Measurements from ENCODE around the gene ISCU. TPM values are rescaled to one million over a fixed set of nuclear protein-coding genes. Genes with fewer than 3 reads are reported as not detected.

ISCU gene
- total RNA-seq, 1 donor from 2014 or later, result 45.2 TPM

DNA sequence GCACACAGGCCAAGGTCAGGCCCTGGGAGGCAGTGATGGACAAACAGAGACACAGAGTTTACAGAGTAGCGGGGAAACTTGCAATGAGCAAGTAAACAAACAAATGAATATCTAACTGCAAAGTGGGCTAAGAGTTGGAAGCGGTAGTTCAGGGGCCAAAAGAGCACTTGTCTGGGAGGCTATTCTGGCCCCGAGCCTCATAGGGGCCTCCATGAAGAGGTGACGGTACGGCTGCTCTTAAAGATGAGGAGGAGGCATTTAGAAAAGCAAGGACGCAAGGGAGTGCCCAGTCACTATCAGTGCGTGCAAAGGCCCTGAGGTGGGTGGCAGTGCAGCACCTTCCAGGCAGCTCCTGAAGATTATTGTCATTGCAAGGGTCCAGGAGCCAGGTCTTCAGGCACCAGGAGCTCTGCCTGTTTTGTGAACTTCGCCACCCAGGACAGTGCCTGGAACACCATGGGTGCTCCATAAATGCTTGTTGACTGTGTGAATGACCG is 39.9 kb downstream of the ISCU start:
- no peak for ATAC-seq
- DNase-seq (ENCODE audit: low spot score), result no peak

DNA sequence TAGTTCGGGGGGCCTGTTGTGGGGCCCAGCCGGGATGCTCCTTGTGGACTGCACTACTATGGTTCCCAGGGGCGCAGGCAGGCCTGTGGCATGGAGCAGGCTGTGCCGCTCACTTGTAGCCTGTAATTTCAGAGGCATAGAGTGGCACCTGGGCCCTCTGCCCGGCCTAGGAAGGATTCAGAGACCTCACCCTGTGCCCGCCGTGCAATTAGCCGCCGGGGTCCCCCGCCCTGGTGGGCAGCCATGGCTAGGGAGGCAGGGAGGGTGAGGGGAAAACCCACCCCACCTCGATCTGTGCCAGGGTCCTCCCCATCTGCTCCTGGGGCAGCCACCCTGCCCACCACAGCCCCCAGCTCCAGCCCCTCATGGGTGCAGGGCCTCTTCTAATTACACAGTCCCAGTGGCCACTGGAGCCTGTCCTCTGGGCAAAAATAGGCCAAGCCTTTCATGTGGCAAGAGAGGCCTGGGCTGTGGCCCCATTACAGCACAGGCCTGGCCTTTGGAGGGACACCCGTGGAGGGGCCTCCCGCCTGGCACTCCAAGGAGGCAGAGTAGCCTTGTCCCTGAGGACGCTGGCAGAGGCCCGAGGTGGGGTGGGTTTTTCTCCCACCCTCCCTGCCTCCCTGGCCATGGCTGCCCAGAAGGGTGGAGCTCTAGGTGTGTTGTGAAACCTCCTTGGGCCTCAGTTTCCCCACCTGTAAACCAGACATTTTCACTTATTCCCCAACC is 40.7 kb downstream of the ISCU start:
- no peak for DNase-seq (ENCODE audit: low spot score)
- no peak for ATAC-seq

DNA sequence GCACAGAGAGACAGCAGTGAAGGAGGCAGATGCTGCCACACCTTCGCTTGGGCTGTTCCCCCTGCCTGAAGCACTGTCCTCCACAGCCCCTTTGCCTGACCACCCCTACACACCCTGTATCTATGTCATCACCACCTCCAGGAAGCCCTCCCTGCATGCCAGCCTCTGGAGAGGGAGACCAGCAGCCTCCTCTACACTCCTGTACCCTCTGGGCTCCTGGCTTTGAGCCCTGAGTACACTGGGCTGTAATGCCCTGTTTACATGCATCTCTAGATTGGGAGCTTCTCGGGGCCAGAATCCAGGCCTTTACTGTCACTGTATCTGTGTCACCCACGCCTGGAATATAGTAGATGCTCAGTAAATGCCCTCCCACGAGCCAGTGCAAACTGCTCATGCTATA is 41.3 kb downstream of the ISCU start:
- ATAC-seq (no peak), DNase-seq (ENCODE audit: low spot score) (no peak)

DNA sequence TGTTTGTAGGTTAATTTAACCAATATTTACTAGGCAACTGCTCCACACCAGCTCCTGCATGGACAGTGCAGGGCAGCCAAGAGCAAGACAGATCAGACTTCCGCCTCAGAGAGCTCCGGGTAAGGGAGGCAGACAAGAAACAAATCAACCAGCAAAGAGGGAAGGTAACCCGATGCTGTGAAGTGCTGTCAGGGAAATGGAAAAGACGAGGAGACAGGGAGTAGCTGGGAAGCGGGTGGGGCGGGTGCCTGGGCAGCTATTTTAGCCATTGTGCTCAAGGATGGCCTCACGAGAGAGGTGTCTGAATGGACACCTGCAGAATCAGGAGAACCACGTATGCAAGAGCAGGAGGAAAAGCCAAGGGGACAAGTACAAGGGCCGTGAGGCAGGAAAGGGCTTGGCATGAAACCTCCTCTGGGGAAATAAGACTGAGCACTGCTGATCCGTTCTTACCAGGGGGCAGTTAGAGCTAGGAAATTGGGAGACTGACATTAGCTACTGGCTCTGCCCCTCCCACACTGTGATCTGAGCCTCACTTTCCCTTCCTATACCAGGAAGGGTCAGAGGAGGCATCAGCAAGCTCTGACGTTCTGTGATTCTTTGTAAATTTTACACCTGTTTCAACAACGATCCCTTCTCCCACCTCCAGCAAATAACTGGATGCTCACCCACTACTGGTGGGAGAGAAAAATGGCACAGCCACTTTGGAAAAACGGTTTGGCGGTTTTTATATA is 42.0 kb downstream of the ISCU start:
- no peak for DNase-seq (ENCODE audit: low spot score)

DNA sequence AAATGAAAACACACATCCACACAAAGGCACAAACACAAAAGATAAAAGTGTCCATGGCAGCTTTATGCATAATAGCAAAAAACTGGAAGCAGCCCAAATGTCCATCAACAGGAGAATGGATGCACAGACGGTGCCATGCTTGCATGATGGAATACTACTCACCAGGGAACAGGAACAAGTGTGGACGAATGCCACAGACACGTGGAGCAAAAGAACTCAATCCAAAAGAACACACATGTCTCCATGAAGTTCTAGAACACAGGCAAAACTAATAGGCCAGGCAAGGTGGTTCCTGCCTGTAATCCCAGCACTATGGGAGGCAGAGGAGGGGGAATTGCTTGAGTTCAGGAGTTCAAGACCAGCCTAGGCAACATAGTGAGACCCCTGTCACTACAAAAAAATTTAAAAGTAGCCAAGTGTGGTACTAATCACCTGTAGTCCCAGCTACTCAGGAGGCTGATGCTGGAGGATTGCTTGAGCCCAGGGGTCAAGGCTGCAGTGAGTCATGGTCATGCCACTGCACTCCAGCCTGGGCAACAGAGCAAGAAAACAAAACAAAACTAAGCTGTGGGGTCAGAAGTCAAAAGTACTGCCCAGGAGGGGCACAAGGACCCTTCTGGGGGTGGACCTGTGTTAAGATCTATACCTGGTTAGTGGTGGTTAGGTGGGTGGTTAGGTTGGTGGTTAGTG is 42.7 kb downstream of the ISCU start:
- no peak for DNase-seq (ENCODE audit: low spot score)
- no peak for ATAC-seq

More for the DNA sequence above, 42.0 kb downstream of the ISCU start:
- no peak for ATAC-seq

DNA sequence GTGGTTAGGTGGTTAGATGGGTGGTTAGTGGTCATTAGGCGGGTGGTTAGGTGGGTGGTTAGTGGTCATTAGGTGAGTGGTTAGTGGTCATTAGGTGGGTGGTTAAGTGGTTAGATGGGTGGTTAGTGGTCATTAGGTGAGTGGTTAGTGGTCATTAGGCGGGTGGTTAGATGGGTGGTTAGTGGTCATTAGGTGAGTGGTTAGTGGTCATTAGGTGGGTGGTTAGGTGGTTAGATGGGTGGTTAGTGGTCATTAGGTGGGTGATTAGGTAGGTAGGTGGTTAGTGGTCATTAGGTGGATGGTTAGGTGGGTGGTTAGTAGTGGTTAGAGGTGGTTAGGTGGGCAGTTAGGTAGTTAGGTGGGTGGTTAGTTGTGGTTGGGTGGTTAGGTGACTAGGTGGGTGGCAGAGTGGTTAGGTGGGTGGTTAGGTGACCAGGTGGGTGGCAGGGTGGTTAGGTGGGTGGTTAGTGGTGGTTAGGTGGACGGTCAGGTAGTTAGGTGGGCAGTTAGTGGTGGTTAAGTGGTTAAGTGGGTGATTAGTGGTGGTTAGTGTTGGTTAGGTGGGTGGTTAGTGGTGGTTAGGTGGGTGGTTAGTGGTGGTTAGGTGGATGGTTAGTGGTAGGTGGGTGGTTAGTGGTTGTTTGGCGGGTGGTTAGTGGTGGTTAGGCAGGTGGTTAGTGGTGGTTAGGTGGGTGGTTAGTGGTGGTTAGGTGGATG is 43.5 kb downstream of the ISCU start:
- ATAC-seq (no peak), DNase-seq (ENCODE audit: low spot score) (no peak)

DNA sequence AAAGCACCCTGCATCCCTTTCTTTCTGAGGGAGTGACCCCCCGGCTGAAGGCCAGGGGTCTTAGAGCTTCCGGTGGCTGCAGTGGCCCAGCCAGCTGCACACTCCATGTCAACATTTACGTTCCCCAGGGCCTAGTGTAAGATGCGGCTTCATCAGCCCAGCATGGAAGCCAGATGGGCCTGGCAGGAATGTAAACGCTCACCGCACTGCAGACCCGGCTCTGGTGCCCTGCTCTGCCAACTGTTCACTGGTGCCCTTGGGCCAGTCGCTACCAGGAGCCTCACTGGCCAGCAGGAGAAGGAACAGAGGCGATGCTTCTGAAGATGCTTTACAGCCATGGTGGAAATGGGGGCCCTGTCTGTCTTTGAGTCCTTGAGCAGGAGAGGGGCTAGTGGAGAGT is 44.1 kb downstream of the ISCU start:
- DNase-seq (ENCODE audit: low spot score) (no peak), ATAC-seq (no peak)

DNA sequence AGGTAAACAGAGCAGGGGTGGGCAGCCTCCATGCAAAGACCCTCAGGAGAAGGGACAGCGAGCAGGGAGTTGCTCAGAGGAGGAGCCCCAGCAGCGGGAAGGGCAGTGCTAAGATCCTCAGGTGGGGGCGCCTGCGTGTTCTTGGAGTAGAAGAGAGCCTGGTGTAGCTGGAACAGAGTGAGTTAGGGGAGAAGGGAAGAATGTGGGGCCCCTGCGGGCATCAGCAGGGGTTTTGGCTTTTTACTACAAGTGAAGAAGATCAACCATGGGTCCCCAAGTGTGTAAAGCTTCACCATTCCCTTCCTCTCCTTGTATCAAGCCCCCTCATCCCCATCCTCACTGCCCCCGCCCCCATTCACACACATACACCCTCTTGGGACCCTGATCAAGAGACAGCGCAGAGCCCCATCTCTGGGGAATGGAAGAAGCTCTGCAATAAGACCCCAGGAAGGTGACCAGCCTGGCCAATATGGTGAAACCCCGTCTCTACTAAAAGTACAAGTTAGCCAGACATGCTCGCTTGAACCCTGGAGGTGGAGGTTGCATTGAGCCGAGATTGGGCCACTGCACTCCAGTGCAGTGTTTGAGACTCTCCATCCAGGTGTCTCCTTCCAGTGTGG is 45.7 kb downstream of the ISCU start:
- no peak for ATAC-seq
- no peak for DNase-seq (ENCODE audit: low spot score)

DNA sequence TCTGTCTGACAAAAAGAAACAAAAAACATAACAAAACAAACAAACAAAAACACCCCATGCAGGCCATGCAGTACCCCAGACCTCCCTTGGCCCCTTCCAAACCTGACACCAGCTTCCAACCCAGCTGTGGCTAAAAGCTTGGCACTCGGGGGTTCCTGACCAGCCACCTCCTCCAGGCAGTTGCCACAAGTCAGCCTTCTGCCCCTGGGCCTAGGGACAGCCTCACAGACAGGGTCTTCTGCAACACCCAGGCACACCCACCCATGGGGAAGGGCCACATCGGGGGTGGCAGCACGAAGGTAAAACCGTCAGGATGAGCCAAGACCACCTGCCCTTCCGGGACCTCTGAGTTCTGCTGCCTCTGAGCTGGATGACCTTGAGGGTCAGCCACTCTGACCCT is 46.2 kb downstream of the ISCU start:
- no peak for DNase-seq (ENCODE audit: low spot score)
- ATAC-seq, result no peak

DNA sequence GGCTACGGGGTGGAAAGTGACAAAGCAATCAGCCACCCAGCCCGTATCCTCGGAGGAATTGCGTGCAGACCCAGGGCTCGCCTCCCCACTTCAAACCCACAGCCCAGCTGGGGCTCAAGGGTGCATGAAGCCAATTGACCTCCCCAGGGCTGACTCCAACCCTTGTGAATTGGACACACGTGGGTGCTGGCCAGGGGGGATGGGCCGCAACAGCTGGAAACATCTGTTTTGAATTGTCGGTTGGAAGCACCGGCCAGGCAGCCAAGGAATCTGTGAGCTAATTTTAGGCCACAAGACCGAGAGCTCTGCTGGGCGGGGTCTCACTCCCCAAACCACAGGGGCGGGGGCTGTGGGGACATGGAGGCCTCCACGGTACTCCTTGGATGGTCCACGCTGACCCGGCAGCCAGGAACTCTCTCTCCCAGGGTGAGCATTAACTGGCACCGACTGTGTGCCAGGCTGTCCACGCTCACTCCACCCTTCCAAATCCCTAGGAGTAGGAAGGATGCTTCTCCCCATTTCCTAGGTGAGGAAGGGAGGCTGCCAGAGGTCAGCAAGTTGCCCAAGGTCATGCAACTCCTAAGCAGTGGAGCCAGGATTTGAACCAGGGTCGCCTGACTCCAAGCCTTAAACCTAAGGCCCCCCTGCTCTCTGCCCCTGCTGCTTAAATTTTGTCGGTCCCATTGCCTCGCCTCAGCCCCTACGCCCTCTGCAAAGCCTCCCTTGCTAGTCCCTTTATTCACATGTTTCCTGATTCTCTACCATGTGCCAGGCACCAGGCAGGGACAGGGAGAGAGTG is 47.3 kb downstream of the ISCU start:
- ATAC-seq, result no peak
- no peak for DNase-seq (ENCODE audit: low spot score)

DNA sequence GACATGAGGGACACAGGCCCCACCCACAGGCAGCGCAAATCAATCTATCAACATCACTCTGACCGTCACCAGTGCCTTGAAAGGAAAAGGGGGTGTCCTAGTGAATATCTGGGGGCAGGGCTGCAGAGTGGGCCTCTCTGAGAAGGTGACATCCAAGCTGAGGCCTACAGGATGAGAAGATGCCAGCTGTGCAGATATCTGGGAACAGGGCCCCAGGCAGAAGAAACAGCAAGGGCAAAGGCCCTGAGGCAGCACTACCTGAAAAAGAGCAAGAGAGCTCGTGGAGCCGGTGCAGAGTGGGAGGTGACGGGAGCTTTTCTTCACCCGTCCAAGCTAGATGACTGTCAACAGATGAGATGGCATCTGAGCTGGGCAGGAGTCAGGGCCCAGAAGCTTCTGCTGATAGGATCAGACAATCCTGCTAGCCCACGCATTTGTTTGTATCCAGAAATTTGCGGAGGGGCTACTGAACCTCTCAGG is 48.0 kb downstream of the ISCU start:
- DNase-seq (ENCODE audit: low spot score) (no peak), ATAC-seq (no peak)

DNA sequence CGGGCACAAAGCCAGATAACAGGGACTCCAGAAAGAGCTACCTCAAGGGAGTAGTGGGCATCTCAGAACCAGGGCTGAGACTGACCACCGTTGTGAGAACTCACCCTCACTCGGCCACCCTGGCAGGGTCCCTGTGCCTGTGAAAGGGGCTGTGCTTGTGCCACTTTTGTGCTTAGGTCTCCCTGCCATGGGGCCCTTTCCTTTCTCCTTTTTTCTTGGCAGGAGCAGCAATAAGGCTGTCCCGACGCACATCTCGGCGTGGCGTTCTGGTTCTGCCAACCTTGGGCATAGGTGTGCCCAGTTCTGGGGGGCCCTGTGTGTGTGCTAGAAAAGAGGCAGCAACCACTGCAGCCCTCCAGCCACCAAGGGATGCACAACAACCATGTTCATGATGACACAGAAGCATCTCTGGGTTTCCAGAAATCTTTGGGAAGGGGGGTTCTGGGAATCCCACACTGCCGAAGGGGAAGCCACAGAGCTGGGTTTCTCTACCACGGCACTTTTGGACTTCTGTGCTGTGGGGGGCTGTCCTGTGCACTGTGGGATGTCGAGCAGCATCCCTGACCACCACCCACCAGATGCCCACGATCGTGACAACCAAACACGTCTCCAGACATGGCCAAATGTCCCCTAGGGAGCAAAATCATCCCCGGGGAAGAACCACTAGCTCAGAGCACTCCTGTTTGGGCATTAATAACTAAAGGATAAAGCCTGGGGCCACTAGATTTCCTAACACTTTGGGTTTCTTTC is 48.6 kb downstream of the ISCU start:
- ATAC-seq (no peak), DNase-seq (ENCODE audit: low spot score) (no peak)

DNA sequence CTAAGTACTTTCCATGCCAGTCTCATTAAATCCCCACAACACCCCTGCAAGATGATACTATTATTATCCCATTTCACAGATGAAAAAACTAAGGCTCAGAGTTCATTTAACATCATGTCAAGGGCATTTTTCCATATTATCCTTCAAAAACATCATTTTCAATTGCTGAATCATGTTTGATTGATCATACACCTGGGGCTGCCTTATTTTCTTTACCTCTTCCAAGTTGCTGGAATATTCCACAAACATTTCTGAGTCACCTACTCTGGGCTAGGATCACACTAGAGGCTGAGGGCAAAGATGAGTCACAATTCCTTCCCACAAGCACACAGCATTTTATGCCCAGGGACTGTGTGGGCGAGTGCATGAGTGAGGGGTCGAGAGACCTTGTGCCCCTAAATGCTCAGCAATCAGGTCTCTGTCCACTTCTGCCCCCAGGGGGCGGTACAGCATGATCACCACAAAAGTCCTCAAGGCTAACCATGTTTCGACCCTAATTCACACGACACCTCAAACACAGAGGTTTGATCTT is 49.6 kb downstream of the ISCU start:
- ATAC-seq (no peak), DNase-seq (ENCODE audit: low spot score) (no peak)

DNA sequence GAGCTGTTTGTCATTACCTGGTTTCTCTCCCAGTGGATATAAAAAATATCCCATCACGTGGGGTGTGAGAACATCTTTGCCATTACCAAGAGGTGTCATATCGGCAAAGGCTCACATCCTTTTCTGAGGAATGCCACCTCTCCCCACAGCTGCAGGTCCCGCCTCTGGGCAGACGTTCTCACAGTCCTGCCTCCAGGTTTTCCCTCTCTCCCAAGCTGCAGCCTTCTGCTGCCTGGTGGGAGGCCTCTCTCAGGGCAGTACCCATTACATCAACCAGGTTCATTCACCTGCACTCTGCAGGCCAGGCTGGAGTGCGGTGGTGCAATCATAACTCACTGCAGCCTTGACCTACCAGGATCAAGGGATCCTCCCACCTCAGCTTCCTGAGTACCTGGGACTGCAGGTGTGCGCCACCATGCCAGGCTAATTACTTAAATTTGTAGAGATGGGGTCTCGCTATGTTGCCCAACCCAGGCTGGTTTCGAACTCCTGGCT is 50.4 kb downstream of the ISCU start:
- no peak for DNase-seq (ENCODE audit: low spot score)
- ATAC-seq, result no peak

DNA sequence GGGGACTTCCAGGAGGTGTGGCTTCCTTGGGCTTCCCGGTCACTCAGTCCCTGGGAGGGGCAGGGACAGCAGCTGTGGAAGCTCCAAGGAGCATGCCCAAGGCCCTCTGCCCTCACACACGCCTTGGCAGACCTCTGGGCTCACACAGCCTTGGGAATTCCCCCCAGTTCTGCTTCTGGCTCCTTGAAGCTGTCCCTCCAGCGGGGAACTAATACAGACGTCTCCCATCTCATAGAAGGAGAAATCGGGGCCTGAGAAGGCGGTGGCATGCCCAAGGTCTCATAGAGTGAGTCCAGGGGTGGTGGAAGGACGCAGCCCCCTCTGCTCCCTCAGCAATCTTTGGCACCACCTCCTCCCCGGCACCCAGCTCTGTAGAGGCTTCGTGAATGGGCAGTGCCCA is 51.2 kb downstream of the ISCU start:
- no peak for ATAC-seq

DNA sequence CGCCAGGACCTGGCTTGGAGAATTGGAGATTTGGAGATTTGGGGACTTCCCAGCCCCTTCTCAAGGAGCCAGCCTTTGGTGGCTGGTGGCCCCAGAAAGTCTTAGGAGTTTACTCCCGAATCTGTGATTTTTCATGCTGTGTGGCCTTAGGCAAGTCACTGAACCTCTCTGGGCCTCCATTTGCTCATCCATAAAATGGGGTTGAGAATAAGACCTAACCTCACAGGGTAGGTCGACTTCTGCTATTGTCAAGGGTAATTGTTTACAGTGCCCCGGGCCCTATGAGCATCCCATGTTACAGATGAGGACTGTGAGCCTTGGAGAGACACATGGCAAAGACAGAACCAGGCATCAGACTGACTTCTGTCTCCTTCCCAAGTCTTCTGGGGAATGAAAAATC is 51.6 kb downstream of the ISCU start:
- no peak for DNase-seq (ENCODE audit: low spot score)
- ATAC-seq, result no peak

More for the DNA sequence above, 51.2 kb downstream of the ISCU start:
- DNase-seq (ENCODE audit: low spot score), result no peak

DNA sequence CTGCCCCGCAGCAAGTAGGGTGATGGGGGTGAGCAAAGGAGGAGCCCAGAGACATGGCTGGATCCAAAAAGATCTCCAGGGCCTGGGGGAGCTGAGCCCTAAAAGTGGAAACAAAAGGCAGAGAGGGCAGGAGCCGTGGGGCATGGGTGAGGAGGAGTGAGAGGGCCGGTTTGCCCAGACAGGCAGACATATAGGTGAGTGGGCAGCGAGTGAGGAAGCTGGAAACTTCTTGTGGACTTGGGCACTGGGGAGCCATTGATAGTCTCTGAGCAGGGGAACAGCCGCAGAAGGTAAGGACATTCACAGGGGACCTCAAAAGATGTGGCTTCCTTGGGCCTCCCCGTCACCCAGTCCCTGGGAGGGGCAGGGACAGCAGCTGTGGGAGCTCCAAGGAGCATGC is 52.2 kb downstream of the ISCU start:
- ATAC-seq (no peak), DNase-seq (ENCODE audit: low spot score) (no peak)

DNA sequence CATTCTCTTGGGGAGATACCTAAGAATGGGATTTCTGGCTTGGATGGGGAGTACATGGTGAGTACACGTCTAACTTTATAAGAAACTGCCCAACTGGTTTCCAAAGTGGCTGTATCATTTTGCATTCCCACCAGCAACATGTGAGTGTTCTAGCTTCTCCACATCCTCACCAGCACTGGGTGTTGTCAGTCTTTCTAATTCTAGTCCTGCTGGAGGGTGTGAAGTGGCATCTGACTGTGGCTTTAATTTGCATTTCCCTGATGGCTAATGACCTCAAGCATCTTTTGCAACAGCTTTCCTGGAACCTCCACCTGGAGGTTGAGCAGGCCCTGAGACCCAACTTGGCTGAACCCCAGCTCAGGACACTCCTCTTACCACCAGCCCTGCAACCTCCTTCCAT is 53.5 kb downstream of the ISCU start:
- ATAC-seq, result no peak
- no peak for DNase-seq (ENCODE audit: low spot score)

DNA sequence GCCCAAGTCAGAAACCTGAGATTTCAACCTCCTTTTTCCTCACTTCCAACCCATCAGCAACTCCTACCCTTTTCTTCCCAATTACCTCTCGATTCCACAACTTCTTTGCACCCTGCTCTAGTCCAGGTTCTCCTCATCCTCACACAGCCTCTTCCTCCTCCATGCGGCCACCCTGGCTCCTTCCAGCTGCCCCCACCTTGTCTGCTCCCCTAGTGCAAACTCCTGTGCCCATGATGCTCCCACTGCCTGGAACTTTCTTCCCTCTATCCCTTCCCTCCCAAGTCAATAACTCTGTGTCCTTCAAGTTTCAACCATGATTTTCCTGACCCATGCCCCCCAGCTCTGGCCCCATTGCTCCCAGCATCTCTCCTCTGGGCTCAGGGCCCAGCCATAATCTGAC is 54.0 kb downstream of the ISCU start:
- ATAC-seq (no peak), DNase-seq (ENCODE audit: low spot score) (no peak)

Data from left lobe of liver (tissue), 2 donors.